ENCODE results near the gene RPL41.
A peak's percentile ranks its signal among the peaks of the same experiment; 100 is the strongest.

Gene RPL41

GRCh38 chr12:56119361-56119796, 2.9 kb downstream of the RPL41 start:
- DNase-seq (ENCODE audit: low read depth): peak; percentile 94
- no peak overlapping the region for H3K4me3 ChIP-seq (ENCODE audit: control insufficient read depth, low read depth, low read length)
- peak; percentile 85 for TF ChIP-seq CTCF (conservative IDR thresholded peaks at IDR 0.05; ENCODE audit: control insufficient read depth, insufficient read depth, low read depth, low read length)

GRCh38 chr12:56120158-56120846, 3.9 kb downstream of the RPL41 start:
- DNase-seq (ENCODE audit: low read depth): peak; percentile 34
- no peak overlapping the region for H3K4me3 ChIP-seq (ENCODE audit: control insufficient read depth, low read depth, low read length)
- TF ChIP-seq CTCF (conservative IDR thresholded peaks at IDR 0.05; ENCODE audit: control insufficient read depth, insufficient read depth, low read depth, low read length): no peak

GRCh38 chr12:56121204-56121870, 4.9 kb downstream of the RPL41 start:
- H3K4me3 ChIP-seq (ENCODE audit: control insufficient read depth, low read depth, low read length): no peak overlapping the region
- no peak for TF ChIP-seq CTCF (conservative IDR thresholded peaks at IDR 0.05; ENCODE audit: control insufficient read depth, insufficient read depth, low read depth, low read length)
- no peak for DNase-seq (ENCODE audit: low read depth)

GRCh38 chr12:56122637-56123036, 6.2 kb downstream of the RPL41 start:
- H3K4me3 ChIP-seq (ENCODE audit: control insufficient read depth, low read depth, low read length): no peak overlapping the region
- no peak for DNase-seq (ENCODE audit: low read depth)
- TF ChIP-seq CTCF (conservative IDR thresholded peaks at IDR 0.05; ENCODE audit: control insufficient read depth, insufficient read depth, low read depth, low read length): no peak

- no peak for TF ChIP-seq CTCF (conservative IDR thresholded peaks at IDR 0.05; ENCODE audit: control insufficient read depth, insufficient read depth, low read depth, low read length)
- DNase-seq (ENCODE audit: low read depth): no peak
Observed at GRCh38 chr12:56124133-56124532, 7.7 kb downstream of the RPL41 start.

GRCh38 chr12:56126732-56127239, 10.4 kb downstream of the RPL41 start:
- DNase-seq (ENCODE audit: low read depth): no peak
- no peak for TF ChIP-seq CTCF (conservative IDR thresholded peaks at IDR 0.05; ENCODE audit: control insufficient read depth, insufficient read depth, low read depth, low read length)
- no peak overlapping the region for H3K4me3 ChIP-seq (ENCODE audit: control insufficient read depth, low read depth, low read length)

More at GRCh38 chr12:56124133-56124532, 7.7 kb downstream of the RPL41 start:
- H3K4me3 ChIP-seq (ENCODE audit: control insufficient read depth, low read depth, low read length): no peak overlapping the region
